Heart right ventricle (tissue), 16 donors: ENCODE results near the gene ZCCHC14. TPM values are rescaled to one million over a fixed set of nuclear protein-coding genes. Genes with fewer than 3 reads are reported as not detected.
A peak's percentile ranks its signal among the peaks of the same experiment; 100 is the strongest.

Experiments
- ATAC-seq, 8 donors: fragments of 200-7000 bp; cut with Tn5 transposase; one replicate each; pipeline ENCODE4 v1.9.1; 2020; ENCODE audit warnings: mild to moderate bottlenecking in 8 of 8, moderate library complexity in 8 of 8, moderate number of reproducible peaks in 1 of 8
- DNase-seq, 2 donors: peaks; one replicate each; pipeline ENCODE4 v3.0.0-alpha.2; 2020
- H3K27ac ChIP-seq, 10 donors: fragments of 200-600 bp; sonication (generic) in 2 of 10; one replicate each; pipeline versions ENCODE4 v1.5.0 to v1.8.0; 2020 to 2022; ENCODE audit warnings: mild to moderate bottlenecking in 3 of 10
- H3K27me3 ChIP-seq, 7 donors: fragments of 200-600 bp; one replicate each; pipeline ENCODE4 v1.8.0; 2021 to 2022; ENCODE audit warnings: mild to moderate bottlenecking in 2 of 7
- H3K36me3 ChIP-seq, 9 donors: fragments of 200-600 bp; sonication (generic) in 1 of 9; one replicate each; pipeline versions ENCODE4 v1.5.0 to v1.8.0; 2020 to 2022; ENCODE audit warnings: mild to moderate bottlenecking in 2 of 9
- H3K4me1 ChIP-seq, 9 donors: fragments of 200-600 bp; sonication (generic) in 1 of 9; one replicate each; pipeline versions ENCODE4 v1.5.0 to v1.8.0; 2020 to 2022; ENCODE audit warnings: mild to moderate bottlenecking in 4 of 9
- H3K4me3 ChIP-seq, 10 donors: fragments of 200-600 bp; sonication (generic) in 2 of 10; one replicate each; pipeline versions ENCODE4 v1.5.0 to v1.8.0; 2020 to 2022; ENCODE audit warnings: mild to moderate bottlenecking in 7 of 10, moderate library complexity in 2 of 10
- H3K9me3 ChIP-seq, 11 donors: fragments of 200-600 bp in 10 of 11; sonication (generic) in 2 of 11; one replicate each; pipeline versions ENCODE4 v1.5.0 to v1.8.0; 2013 to 2022; ENCODE audit warnings: mild to moderate bottlenecking in 2 of 11, control low read depth in 1 of 11, moderate library complexity in 1 of 11
- CTCF ChIP-seq, 9 donors: fragments of 200-600 bp; sonication (generic) in 2 of 9; IDR thresholded peaks; one replicate each; pipeline versions ENCODE4 v1.5.0 to v1.8.0; 2021 to 2022; ENCODE audit warnings: antibody characterized with exemption in 9 of 9, mild to moderate bottlenecking in 5 of 9, moderate library complexity in 1 of 9
- WGBS, 2 donors: extraction: QIAGEN DNeasy Blood & Tissue Kit; methylation state at CpG; one replicate each; pipeline ENCODE4 v1.1.7; 2013; ENCODE audit warnings: inconsistent platforms in 1 of 2; 5-methylcytosine and 5-hydroxymethylcytosine counted together
- intact Hi-C, 10 donors: fragments of 100-400 bp; cut with DNase I; formaldehyde crosslinking; loops; one replicate each; pipeline versions ENCODE4 v1.11.1 to v1.14.2; 2022
- polyA plus RNA-seq, 2 donors: library from polyadenylated mRNA; stranded (reverse); fragments of 200-250 nt; gene quantifications; one replicate each; pipeline ENCODE4 v1.2.3, GENCODE V29; 2013
- total RNA-seq, 10 donors: library from RNA; stranded (reverse); fragmentation: NEBNext Ultra II Directional in 3 of 10; extraction: Animal tissue kit (Norgen Biotek cat#: 25700) in 3 of 10; gene quantifications; one replicate each; pipeline versions ENCODE4 v1.2.1 to v1.2.4, GENCODE V29; 2021 to 2023
- donor health status: Arrhythmogenic right ventricular cardiomyopathy.
- donor health status: ischemic (EF 13 %, LVEDD 7.1; RV severe dilation, severe dysfunction).
- donor health status: healthy with polysubstance abuse.
- donor health status: DM: no; HTN: yes; CAD: no.
- donor health status: DM: no; HTN: no; CAD: no.
- donor health status: ischemic (EF 25% LVEDD 6.9; RV normal size, moderate dysfunction).
- donor health status: ischemic (EF 25% LVEDD 5.7; RV mildly dilated, moderate dysfunction).
- donor health status: healthy.
- donor health status: DM: yes; HTN: yes; CAD: no.
- donor health status: Ischemic cardiomyopathy.
- donor health status: ischemic (EF 35%, LVEDD 5.7; RV mildly dilated, moderate dysfunction).
- donor health status: nonischemic (EF 11% LVEDD 7.7; RV severe dilation, severe dysfunction).
- donor health status: DM: yes; HTN: yes; CAD: no.
- donor health status: PGD.
- donor health status: ischemic (EF 29% LVEDD 5.4; RV normal size, mild dysfunction).
- donor health status: nonischemic (EF 23%, LVEDD 6.1; RV moderate dilation, normal function).

The ZCCHC14 gene
- total and polyA plus RNA-seq, 12 donors: 4.5 to 19.3 (median 15.7) TPM

- H3K4me3 ChIP-seq: no peak overlapping the region
- intact Hi-C loops: no loop called here
- 55 to 60% methylated on average over 20 of the region's 20 CpGs for WGBS, 2 donors
- no peaks in the 10 kb centered on the region for H3K9me3 ChIP-seq
- H3K4me1 ChIP-seq: peaks cover 8 to 80% (median 65%) of the 10 kb centered on the region in 9 donors
- peaks cover 0 to 60% (median 0%) of the 10 kb centered on the region in 7 donors for H3K27me3 ChIP-seq
- ATAC-seq (peak in 6 of 8 donors; percentile 34 to 65 (median 46)), DNase-seq (peak in 1 of 2 donors; percentile 34)
- TF ChIP-seq CTCF (IDR thresholded peaks at IDR 0.05): no peak
- H3K27ac ChIP-seq: peak overlapping the region in 8 of 10 donors; percentile 29 to 71 (median 57)
- peaks cover 0 to 7% (median 0%) of the 10 kb centered on the region in 9 donors for H3K36me3 ChIP-seq
Measured at GRCh38 chr16:87371261-87371866, 121.5 kb downstream of the ZCCHC14 start.

GRCh38 chr16:87369796-87370719, 122.8 kb downstream of the ZCCHC14 start:
- peak in 1 of 2 donors; percentile 59 for DNase-seq
- 64 to 66% methylated on average over 16 of the region's 16 CpGs for WGBS, 2 donors
- no peak overlapping the region for H3K4me3 ChIP-seq
- H3K4me1 ChIP-seq: peaks cover 8 to 70% (median 55%) of the 10 kb centered on the region in 9 donors
- H3K36me3 ChIP-seq: peaks cover 0 to 20% (median 0%) of the 10 kb centered on the region in 9 donors
- no peaks in the 10 kb centered on the region for H3K9me3 ChIP-seq
- ATAC-seq: peak; percentile 52 to 87 (median 74)
- TF ChIP-seq CTCF (IDR thresholded peaks at IDR 0.05): peak in 1 of 9 donors; percentile 8
- H3K27me3 ChIP-seq: peaks cover 0 to 71% (median 0%) of the 10 kb centered on the region in 7 donors
- intact Hi-C loops: loop anchor here in 1 of 10 donors (5.0 kb wide), 1 partner anchor 43 kb away; no protein-coding TSS in a partner anchor
- peak overlapping the region in 9 of 10 donors; percentile 29 to 71 (median 56) for H3K27ac ChIP-seq

GRCh38 chr16:87369117-87369765, 123.6 kb downstream of the ZCCHC14 start:
- 74 to 81% methylated on average over 14 of the region's 14 CpGs for WGBS, 2 donors
- ATAC-seq: peak in 2 of 8 donors; percentile 4 to 8
- H3K27ac ChIP-seq: peak overlapping the region in 9 of 10 donors; percentile 17 to 68 (median 45)
- DNase-seq: no peak
- no peak for TF ChIP-seq CTCF (IDR thresholded peaks at IDR 0.05)
- H3K4me3 ChIP-seq: no peak overlapping the region
- peaks cover 11 to 73% (median 58%) of the 10 kb centered on the region in 9 donors for H3K4me1 ChIP-seq
- peaks cover 0 to 72% (median 0%) of the 10 kb centered on the region in 7 donors for H3K27me3 ChIP-seq
- no peaks in the 10 kb centered on the region for H3K9me3 ChIP-seq
- H3K36me3 ChIP-seq: peaks cover 0 to 20% (median 0%) of the 10 kb centered on the region in 9 donors
- intact Hi-C loops: loop anchor here in 1 of 10 donors (5.0 kb wide), 1 partner anchor 42 kb away; no protein-coding TSS in a partner anchor
